Left renal cortex interstitium (tissue), 4 donors: ENCODE data around the gene MEIS1. TPM values are rescaled to one million over a fixed set of nuclear protein-coding genes. Genes with fewer than 3 reads are reported as not detected.

Source experiments
- DNase-seq, 4 donors: peaks; one replicate each; pipeline ENCODE4 v3.0.0-alpha.2; 2013; ENCODE audit warnings: low read depth in 4 of 4, low spot score in 2 of 4, missing footprints in 1 of 4
- polyA plus RNA-seq, 4 donors: library from polyadenylated mRNA; unstranded; fragments of 120-200 nt; gene quantifications; one replicate each; pipeline ENCODE4 v1.2.1, GENCODE V29; 2013; ENCODE audit not compliant: insufficient read length in 4 of 4

Gene MEIS1
- polyA plus RNA-seq, 4 donors = 115 to 144 (median 135) TPM

DNA sequence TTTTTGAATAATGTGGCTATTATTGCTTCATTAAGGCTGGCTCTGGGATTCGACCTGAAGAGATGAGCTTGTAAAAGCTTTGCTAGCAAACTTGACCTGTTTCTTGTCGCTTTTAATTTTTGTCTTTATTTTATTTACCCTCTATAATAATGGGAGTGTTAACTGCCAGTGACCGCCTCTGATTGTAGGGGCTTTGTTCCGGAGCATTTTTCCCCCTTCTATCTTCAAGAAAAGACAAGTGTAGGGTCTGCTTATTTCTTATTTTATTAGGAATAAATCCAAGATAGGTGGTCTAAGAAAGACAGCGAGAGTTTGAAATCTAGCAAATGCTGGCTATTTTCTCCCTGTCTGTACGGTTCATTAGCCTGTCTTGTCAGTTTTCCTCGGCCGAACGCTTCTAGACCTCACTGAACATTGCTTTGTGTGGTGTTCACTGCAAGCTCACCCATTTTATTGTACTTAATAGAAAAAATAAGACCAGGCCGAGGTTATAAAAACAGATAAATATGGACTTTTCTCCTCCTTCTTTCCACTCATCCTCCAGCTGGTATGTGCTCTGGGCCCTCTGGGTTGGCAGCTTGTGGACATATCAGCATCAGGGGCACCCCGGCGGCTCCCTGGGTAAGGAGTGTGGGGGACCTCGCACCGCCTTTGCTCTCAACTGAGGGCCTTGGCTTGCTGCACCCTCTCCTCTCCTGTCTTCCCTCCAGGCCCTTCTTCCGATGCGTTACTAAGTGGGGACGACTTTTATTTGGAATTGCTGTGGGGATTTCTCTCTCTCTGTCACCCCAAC is 8.5 kb downstream of the MEIS1 start:
- DNase-seq = no peak

DNA sequence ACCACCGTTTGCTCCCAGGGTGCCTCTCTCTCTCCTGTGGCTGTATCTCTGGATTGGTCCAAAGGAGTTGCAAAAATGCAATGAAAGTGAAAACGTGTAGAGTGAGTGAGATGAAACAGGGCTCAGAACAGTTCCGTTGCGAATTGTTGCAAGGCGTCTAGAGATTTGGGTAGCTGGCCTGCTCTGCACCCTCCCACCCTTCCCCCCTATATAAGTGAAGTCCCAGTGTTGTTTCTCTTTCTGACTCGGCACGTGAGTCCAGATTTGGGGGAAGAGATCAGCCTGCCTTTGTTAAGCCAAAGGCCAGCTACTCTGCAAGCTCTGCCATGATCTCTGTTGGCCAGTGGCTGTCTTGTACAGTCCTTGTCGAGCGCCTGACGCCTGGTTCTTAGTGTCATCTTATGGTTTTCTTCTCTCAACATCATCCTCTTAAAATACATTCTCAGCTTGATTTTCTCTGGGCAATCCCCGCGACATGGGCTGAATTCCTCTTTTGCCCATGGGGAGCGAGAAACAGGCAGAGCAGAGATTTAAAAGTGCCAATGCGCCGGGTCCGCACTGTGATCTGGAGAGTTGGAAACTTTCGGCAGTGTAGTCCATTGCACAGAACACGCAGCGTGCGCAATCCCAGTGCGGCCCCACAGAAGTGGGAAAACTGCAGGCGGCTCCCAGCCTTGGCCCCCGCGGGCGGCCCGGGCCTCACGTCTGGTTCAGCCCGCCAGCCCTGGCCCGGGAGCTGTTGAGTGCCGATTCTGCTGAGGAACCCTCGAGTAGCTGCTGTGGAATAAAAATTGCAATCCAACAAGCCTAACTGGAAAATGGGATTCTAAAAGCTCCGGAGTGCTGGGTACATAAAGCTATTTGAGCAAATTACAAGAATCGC is 9.3 kb downstream of the MEIS1 start:
- DNase-seq = peak in 2 of 4 donors; percentile 38 to 77

DNA sequence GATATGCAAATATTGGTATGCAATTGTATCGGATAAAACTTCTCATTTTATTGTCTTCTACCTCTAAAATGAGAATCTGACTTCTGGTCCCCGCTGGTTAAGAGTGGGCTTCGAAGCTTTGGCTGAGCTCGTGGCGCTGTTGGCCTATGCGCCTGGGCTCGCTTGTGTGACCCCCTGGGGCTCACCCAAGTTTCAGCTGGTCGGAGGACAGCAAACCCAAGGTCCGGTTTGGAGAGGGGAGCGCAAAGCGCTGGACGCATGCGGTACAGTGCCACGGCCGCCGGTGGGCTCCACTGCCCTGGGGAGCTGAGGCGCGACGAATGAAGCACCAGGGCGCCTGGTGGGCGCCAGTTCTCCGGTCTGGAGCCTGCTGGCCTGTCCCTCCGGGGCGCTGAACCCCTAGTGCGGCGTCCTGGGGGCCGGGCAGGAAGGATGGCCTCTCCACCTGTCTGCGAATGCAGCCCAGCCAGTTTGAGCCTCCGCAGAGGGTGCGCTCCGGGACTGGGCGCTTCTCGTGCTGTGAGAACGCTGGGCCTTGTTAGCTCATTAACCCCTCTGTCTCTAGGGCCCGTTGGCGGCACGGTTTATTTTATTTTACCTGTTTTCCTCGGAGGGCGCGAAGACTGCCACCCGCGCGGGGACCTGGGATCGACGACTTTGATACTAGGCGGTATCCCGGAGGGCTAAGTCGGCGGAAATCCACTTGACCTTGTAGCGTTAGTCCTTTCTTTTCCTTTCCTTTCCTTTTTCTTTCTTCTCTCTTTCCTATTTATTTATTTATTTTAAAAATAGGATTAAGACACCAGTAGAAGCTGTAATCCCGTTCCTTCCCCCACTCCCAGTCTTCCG is 10.4 kb downstream of the MEIS1 start:
- DNase-seq = peak in 1 of 4 donors; percentile 33

DNA sequence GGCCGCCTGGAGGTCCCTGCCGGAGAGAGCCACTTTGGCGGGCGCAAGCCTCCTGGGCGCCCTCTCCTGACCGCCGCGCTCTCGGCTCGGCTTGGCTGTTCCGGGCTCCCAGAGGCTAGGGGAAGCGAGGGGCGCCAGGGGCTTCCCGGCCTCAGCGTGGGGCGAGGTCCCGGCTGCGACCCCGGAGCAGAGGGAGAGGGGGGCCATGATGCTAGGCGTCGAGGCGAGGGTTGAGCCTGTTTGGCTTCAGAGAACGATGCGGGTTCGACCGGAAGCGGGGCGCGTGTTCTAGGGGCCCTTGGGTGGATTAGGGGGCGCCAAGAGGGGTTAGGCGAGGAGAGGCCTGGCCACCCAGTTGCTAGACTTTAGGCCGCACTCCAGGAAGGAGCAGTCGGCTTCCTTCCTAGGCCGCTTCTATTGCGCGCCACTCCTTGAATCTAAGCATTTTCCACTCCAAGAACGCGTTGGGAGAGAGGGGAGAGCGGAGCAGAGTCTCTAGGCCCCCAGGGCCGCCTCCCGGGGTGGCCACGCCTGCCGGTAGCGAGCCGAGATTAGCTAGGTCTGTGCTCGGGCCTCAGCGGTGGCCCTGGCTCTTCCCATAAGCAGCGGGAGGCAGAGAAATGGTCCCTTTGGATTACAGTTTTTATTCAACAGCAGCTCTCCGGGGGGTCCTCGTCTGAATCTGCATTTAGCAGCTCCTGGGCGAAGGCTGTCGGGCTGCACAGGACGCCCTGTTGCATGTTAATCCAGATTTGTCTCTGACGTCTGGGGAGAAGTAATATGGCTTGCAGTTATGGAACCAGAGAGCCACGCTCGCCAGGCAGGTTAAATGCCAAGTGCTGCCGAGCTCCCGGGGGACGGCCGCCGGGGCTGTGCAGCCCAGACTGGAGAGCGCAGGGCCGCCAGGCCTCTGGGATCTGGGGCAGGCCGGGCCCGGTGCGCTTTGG is 11.3 kb downstream of the MEIS1 start:
- peak in 2 of 4 donors; percentile 40 to 77 for DNase-seq

DNA sequence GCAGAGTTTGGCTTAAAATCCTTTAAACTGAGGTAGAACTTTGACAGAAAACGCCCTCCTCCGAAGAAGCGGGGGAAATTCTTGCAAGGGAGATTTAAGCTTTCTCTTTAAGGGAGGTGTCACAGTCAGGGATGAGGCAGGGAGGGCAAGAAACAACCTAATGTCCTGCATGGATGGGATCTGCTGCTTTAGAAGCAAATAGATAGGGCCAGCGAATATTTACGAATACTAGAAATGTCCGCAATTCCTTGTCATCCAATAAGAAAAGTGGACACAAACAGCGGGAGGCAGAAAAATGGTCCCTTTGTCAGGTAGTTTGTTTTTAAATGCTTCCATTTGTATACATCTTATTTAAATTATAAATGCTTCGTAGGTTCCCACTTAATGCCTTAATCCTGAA is 12.0 kb downstream of the MEIS1 start:
- DNase-seq = no peak

DNA sequence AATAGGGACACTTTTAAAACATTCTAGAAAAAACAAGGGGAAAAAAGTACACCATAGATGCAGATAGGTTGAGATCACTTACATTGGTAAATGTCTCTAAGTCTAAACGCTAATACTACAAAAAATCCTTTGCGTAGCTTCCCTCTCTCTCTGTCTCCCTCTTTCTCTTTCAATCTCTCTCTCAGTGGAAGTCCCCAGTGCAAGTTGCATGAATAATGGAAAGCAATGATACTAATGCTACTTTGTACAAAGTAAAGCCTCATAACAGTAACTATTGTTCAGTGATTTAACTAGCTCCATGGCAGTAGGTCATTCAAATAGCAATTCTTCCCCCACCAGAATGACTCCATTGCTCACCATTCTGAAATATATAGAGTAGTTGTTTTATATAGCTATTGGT is 12.8 kb downstream of the MEIS1 start:
- DNase-seq = peak in 1 of 4 donors; percentile 63

DNA sequence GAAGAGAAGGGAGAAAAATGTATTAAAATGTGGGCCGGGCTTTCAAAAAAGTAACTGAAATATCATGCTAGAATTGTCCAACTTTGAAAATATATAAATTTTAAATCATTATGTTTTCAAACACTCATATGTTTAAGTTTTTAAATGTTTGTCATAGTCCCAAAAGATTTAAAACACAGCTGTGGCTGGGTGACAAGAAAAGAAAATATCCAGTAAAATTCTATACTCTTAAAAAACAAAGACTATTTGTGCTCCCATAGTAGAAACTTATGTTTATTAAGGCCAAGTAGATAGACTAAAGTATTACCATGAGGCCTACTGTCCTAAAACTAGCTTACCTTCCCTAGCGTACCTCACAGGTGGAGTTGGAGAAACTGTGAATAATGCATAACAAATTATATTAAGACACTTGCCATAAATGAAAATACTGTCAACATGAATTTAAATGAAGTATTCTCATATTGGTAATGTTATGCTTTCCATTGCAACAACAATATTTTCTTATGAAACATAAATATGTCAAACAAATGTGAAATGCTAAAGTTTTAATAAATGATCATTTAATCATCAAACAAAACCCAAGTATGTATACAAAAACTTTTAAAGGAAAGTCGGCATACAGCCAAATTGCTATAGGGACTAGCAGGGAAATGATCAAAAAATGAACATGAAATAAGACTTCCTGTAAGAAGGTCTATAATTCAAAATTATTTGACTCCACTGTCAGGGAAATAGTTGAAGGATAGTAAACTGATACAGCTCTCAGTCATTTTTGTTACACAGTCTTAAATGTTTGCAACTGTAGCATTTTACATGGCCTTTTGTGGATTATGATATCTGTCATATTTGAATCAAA is 13.4 kb downstream of the MEIS1 start:
- no peak for DNase-seq

DNA sequence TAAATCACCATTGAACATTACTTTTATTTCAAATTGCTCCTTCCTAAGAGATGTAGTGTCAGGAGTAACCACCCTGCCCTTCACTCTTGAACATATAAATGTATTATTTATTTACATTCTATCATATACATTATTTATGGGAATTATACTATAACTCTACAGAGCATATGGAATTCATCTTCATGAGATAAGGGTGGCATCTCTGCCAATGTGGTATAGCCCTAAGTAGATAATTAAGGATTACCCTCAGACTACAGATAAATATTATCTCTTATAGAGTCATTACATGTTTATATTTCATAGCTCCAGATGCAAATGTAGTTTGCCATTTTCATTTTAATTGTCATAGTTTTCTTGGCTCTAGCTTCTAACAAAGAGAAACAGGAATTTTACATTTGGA is 17.3 kb downstream of the MEIS1 start:
- DNase-seq = no peak

DNA sequence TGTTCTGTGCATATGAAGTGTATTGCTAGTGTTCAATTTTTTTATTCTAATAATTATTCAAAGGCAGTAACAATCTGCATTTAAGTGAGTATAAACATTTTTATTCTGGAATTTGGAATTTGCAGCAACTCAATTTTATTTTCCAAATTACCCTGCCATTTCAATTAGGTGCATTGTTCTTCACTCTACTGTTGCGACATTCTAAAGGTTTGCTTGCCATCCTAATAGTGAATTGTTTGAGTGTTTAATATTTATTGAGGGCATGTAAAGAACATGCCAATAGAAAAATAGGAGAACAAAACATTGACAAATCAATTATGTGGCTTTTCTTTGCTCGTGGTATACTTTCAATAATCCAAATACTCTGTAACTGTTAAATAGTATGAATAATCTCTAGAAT is 18.0 kb downstream of the MEIS1 start:
- no peak for DNase-seq

DNA sequence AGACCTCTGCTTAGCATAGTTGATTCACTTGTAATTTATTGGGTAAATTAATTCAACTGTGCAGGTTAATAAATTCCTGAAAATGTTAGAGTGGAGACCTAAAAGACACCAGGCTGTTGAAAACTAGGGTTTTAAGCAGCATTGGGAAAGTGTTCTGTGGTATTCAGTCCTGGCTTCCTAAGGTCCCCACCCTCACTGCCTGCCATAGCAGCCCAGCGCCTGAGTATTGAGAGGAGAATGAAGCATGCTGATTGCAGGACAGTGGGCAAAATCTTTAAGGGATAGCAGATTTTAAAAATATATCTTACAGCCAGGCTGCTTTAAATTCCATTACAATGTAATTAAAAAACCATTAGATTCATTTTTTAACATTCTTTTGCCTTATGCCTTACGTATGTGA is 20.6 kb downstream of the MEIS1 start:
- DNase-seq = no peak

DNA sequence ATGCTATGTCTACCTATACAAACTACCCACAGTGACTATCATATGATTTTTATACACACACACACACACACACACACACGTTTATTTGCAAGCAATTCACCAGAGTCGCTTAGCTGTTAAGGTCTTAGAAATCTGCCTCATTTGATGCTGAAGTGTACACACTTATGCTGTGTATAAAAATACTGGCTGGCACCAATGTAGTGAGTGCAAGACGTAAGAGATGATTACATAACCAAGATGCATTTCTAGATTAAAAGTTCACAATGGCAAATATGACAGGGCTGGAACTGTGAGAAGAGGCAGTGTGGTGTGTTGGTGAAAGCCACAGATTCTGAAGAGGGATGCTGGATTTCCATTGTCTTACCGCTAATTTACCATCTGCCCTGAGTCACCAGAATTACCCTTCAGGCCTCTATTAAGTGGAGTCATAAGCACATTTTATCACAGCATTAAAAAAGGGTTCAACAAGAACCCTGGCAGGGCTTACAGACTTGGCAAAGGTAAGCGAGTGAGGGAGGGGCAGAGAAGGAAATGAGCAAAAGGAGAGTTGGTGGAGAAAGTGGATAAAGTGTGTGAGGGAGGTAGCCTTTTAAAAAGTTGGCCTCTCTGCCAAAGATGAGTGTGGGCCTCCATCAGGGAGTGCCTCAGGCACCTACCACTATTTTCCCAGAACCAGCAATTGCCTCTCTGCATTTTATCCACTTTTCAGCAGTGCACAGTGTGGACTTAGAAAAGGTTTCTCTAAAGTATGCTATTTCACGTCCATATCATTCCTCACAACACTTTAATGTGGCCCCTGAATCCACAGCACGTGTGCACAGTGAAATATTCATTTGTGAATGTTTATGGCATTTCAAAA is 21.5 kb downstream of the MEIS1 start:
- no peak for DNase-seq

DNA sequence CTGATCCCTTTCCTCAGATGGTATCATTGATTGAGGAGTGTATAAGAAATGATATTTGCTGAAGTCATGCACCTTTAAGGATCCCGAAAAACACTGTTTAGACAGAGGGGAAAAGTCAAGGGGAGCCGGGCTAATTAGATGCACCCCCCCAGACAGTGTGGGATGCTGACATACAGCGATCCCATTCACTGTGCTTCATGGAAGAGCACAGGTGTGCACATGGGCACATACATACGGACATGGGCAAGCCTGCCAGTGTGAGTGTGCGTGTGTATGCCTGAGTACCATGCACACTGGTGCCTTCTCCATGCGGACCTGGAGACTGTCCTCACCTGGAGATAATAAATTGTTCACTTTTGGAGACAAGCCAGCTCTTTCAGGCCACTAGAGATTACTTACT is 22.6 kb downstream of the MEIS1 start:
- no peak for DNase-seq

DNA sequence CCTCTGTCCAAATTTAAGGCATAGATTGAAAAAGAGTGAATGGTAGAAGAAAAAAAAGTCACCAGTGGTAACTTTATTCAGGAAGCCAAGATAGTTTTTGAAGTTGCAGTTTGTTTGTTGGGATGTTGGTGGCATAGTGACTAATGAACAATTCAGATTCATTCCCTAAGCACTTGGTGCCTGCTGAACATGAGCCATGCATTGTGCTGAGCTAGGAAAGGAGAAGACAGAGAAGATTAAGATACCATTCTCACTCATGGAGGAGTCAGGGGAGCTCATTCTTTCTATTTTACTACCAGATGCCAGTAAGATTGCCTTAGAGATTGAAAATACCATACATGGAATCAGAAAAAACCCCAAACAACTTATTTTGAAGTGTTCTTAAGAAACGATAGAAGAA is 25.1 kb downstream of the MEIS1 start:
- no peak for DNase-seq

DNA sequence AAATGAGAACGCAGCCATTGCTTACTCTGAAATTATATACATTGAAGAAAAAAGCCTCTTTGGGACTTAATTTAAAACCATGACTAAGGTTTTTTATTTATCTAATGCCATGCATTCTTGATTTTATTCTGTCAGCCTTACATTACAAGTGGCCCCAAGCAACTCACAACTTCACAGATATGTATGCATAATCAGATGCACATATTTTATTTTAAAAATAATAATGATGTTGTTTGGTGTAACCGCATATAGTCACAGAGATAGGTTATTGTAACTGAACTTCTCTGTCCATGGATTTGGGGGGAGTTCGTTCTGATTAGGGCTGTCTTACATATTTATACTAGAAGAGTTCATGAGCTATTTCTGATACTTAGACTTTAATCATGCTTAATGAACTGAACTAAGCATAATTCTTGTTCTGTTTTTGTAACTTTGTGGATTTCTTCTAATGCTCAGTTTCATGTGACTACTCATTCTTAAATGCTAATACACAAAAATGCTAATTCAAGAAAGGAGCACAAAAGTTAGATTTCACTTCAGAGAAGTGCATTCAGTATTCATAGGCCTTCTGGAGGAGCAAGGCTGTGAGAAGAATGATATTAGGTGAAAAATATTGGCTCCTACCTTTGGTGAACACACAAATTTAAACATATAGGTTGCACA is 26.2 kb downstream of the MEIS1 start:
- DNase-seq = no peak

DNA sequence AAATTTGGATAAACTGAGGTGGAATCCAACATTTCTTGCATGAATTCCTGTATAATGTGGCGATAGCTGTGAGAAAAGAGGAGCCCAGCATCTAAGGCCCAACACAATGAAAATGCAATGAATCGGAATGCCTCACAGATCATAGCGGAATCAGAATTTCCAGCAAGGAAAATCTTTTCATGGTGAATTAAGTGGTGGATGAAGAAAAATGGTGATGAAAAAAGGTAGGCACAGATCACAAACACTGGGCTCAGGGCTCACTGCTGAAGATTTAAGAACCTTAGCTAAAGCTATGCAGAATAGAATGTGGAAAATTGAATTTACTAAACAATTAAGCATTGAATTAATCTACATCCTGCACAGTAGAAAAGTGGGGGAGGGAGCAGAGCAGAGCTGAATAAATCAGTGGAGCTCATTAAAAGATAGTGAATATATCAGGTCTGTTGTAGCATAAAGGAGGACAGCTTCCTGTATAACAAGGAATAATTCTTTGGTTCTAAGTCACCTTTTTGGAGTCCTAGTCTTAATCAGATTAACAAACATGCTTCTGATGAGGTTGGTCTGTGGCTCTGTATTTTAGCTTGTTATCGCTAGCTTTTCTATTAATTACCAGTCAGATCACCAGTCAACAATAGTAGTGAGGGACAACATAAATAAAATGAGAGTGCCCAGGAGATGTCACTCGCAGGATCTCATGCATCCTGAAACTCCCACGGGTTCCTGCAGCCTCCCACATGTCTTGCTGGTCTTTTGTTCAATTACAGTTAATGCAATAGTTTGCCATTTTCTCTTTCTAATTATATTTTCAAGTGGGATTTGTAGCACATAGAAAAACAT is 27.0 kb downstream of the MEIS1 start:
- DNase-seq = no peak

DNA sequence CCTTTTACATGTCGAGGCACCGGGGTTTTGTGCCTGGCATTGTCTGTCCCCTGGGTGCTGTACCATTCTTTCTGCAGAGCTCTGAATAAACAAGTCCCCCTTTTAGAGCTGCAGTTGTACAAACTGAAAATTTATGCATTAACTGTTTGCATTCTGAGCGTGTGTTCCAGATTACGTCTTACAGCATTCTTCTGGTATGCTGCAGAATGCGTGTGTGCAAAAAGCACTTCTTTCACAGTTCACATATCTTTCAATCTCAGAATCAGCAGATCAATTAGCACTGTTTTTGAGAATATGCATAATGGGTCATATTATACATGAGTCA is 27.5 kb downstream of the MEIS1 start:
- no peak for DNase-seq
